Measurements from ENCODE around the gene MYD88. TPM values are rescaled to one million over a fixed set of nuclear protein-coding genes. Genes with fewer than 3 reads are reported as not detected.
A peak's percentile ranks its signal among the peaks of the same experiment; 100 is the strongest.

The MYD88 gene
- polyA plus RNA-seq, 1 donor from 2014 or later, result 0.14 TPM

DNA sequence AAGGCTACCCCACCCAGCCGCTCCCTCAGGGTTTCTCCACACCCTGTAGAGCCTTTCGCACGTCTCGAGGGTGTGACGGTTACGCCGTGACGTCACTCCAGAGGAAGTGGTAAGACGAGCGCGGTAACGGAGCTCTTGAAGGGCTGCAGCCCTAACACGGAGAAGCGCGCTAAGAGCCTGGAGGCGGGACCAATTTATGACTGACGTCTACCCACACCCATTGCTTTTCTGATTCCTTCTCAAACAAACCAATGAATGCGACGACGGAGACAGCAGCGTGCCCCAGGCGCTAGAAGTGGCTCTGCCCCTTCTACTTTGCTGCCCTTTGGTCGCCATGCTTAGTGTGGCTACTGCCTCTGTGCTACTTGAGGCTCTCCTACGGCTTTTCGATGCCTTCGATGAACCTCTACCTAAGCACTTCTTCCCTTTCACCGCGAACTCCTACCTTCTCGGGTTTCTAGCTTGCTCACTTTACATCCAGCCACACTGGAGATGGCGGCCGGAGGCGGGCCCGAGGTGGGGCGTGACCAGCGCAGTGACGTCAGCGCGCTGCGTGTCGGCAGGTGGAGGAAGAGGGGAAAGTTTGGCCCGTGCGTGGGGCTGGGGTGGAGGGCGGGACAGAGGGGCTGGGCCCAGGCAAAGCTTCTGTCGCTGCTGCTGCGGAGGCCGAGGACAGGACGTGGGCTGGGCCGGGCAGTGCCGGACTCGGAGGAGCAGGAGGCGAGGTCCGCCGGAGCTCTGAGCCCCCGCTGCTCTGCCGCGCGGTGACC, 26.7 kb downstream of the MYD88 start, which contains the start of gene OXSR1:
Gene OXSR1, plus strand, starts transcription at position 586 of the 770 bp plus-strand sequence. CDS start 340 bp downstream, outside the sequence.
- Histone ChIP-seq H3K9me2 (ENCODE audit: insufficient read depth, low read length) (no peaks in the 10 kb centered on the region), H3F3A (ENCODE audit: insufficient read depth, low read length, poor library complexity, severe bottlenecking) (no peaks in the 10 kb centered on the region), H4K20me1 (ENCODE audit: insufficient read depth) (no peaks in the 10 kb centered on the region), H3K36me3 (ENCODE audit: insufficient read depth, low read length) (no peaks in the 10 kb centered on the region), H3K79me2 (replicated peaks; ENCODE audit: insufficient read depth, low read length) (peaks cover 33% of the 10 kb centered on the region), H2AFZ (ENCODE audit: low read depth, low read length) (peak within 1 kb of the TSS; percentile 85), H3K4me2 (ENCODE audit: low read length) (peak within 1 kb of the TSS; percentile 43), H3K9ac (ENCODE audit: low read length) (peak within 1 kb of the TSS; percentile 87), H3K4me3 (ENCODE audit: low read length) (peak within 1 kb of the TSS; percentile 98), H3K9me3 (ENCODE audit: low read length) (no peaks in the 10 kb centered on the region), H3K27me3 (ENCODE audit: insufficient read depth, low read depth, low read length) (no peaks in the 10 kb centered on the region), H3K27ac (ENCODE audit: low read length) (peak within 1 kb of the TSS; percentile 97)
- TF ChIP-seq SMC3 (conservative IDR thresholded peaks at IDR 0.05; ENCODE audit: poor library complexity) (peak; percentile 39), EP300 (conservative IDR thresholded peaks at IDR 0.05; ENCODE audit: poor library complexity, severe bottlenecking) (peak; percentile 43), TAF1 (IDR thresholded peaks at IDR 0.05; ENCODE audit: low read depth) (peak; percentile 74), RAD21 (conservative IDR thresholded peaks at IDR 0.05) (peak; percentile 15), POLR2AphosphoS5 (IDR thresholded peaks at IDR 0.05) (peak; percentile 95), EZH2 (IDR thresholded peaks at IDR 0.05; ENCODE audit: borderline replicate concordance, insufficient read depth, low read length, poor library complexity, severe bottlenecking) (no peak), MXI1 (conservative IDR thresholded peaks at IDR 0.05; ENCODE audit: poor library complexity, severe bottlenecking) (peak; percentile 78)
- TF ChIP-seq, protein P1, sequence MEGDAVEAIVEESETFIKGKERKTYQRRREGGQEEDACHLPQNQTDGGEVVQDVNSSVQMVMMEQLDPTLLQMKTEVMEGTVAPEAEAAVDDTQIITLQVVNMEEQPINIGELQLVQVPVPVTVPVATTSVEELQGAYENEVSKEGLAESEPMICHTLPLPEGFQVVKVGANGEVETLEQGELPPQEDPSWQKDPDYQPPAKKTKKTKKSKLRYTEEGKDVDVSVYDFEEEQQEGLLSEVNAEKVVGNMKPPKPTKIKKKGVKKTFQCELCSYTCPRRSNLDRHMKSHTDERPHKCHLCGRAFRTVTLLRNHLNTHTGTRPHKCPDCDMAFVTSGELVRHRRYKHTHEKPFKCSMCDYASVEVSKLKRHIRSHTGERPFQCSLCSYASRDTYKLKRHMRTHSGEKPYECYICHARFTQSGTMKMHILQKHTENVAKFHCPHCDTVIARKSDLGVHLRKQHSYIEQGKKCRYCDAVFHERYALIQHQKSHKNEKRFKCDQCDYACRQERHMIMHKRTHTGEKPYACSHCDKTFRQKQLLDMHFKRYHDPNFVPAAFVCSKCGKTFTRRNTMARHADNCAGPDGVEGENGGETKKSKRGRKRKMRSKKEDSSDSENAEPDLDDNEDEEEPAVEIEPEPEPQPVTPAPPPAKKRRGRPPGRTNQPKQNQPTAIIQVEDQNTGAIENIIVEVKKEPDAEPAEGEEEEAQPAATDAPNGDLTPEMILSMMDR (IDR thresholded peaks at IDR 0.05; ENCODE audit: poor library complexity, severe bottlenecking), result no peak
- TF ChIP-seq, protein P2, sequence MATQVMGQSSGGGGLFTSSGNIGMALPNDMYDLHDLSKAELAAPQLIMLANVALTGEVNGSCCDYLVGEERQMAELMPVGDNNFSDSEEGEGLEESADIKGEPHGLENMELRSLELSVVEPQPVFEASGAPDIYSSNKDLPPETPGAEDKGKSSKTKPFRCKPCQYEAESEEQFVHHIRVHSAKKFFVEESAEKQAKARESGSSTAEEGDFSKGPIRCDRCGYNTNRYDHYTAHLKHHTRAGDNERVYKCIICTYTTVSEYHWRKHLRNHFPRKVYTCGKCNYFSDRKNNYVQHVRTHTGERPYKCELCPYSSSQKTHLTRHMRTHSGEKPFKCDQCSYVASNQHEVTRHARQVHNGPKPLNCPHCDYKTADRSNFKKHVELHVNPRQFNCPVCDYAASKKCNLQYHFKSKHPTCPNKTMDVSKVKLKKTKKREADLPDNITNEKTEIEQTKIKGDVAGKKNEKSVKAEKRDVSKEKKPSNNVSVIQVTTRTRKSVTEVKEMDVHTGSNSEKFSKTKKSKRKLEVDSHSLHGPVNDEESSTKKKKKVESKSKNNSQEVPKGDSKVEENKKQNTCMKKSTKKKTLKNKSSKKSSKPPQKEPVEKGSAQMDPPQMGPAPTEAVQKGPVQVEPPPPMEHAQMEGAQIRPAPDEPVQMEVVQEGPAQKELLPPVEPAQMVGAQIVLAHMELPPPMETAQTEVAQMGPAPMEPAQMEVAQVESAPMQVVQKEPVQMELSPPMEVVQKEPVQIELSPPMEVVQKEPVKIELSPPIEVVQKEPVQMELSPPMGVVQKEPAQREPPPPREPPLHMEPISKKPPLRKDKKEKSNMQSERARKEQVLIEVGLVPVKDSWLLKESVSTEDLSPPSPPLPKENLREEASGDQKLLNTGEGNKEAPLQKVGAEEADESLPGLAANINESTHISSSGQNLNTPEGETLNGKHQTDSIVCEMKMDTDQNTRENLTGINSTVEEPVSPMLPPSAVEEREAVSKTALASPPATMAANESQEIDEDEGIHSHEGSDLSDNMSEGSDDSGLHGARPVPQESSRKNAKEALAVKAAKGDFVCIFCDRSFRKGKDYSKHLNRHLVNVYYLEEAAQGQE (IDR thresholded peaks at IDR 0.05; ENCODE audit: borderline replicate concordance), result peak; percentile 80

DNA sequence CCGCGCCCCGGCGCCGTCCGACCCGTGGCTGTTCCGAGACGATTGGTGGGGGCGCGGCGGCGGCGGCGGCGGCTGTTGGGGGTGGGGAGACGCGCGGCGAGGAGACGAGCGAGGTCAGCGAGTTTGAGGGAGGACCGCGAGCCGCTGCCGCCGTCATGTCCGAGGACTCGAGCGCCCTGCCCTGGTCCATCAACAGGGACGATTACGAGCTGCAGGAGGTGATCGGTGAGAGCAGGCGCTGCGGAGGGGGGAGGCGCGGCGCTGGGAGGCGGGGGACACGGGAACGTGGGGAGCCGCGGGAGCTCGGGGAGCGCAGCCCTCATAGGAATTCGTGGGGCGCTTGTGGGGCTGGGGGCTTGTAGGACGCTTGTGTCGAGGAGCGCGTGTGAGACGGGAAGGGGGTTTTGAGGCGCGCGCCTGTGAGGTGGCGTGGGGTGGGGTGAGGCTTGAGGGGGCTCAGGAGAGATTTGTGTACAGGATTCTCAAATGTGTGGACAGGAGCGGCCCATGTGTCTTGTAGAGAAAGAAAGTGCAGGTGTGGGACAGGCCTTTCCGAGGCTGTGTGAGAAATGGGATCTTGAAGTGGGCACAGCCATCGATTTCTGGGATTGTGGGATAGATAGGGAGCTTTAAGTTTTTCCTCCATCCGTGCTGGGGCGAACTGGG, 27.4 kb downstream of the MYD88 start:
- Histone ChIP-seq H3K9ac (ENCODE audit: low read length) (peak overlapping the region; percentile 87), H3F3A (ENCODE audit: insufficient read depth, low read length, poor library complexity, severe bottlenecking) (no peaks in the 10 kb centered on the region), H3K4me3 (ENCODE audit: low read length) (peak overlapping the region; percentile 98), H3K9me2 (ENCODE audit: insufficient read depth, low read length) (no peaks in the 10 kb centered on the region), H3K36me3 (ENCODE audit: insufficient read depth, low read length) (no peaks in the 10 kb centered on the region), H3K27ac (ENCODE audit: low read length) (peak overlapping the region; percentile 97), H3K79me2 (replicated peaks; ENCODE audit: insufficient read depth, low read length) (peaks cover 37% of the 10 kb centered on the region), H3K27me3 (ENCODE audit: insufficient read depth, low read depth, low read length) (no peaks in the 10 kb centered on the region), H3K4me2 (ENCODE audit: low read length) (no peak overlapping the region), H3K9me3 (ENCODE audit: low read length) (no peaks in the 10 kb centered on the region), H4K20me1 (ENCODE audit: insufficient read depth) (no peaks in the 10 kb centered on the region), H2AFZ (ENCODE audit: low read depth, low read length) (peak overlapping the region; percentile 71)
- TF ChIP-seq TAF1 (IDR thresholded peaks at IDR 0.05; ENCODE audit: low read depth) (no peak), SMC3 (conservative IDR thresholded peaks at IDR 0.05; ENCODE audit: poor library complexity) (no peak), EZH2 (IDR thresholded peaks at IDR 0.05; ENCODE audit: borderline replicate concordance, insufficient read depth, low read length, poor library complexity, severe bottlenecking) (no peak), EP300 (conservative IDR thresholded peaks at IDR 0.05; ENCODE audit: poor library complexity, severe bottlenecking) (no peak), MXI1 (conservative IDR thresholded peaks at IDR 0.05; ENCODE audit: poor library complexity, severe bottlenecking) (peak; percentile 7), POLR2AphosphoS5 (IDR thresholded peaks at IDR 0.05) (no peak), RAD21 (conservative IDR thresholded peaks at IDR 0.05) (no peak)
- TF ChIP-seq, protein P2 (IDR thresholded peaks at IDR 0.05; ENCODE audit: borderline replicate concordance), result no peak
- TF ChIP-seq, protein P1 (IDR thresholded peaks at IDR 0.05; ENCODE audit: poor library complexity, severe bottlenecking), result peak; percentile 13

All from neural cell (in vitro differentiated cells).